Measurements from ENCODE around the gene ZW10.

DNA sequence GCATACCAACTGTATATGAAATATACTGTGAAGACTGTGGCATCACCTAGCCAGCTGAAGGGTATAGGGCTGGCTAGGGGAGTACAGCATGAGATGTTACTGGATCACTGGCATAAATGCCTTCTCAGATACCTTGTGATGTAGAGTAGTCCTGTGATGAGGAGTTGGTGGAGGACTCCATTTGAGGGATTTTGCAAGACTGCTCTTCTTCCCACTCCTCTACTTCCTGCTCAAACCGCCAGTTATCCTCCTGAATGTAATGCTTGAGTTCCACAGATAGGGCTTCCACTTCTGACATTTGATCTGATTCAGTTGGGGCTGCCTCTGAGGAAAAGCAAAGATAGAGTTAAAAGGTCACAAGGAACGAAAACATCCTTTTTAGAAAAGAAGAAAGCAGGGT is 35.4 kb upstream of the ZW10 start:
- TF ChIP-seq, protein P1, sequence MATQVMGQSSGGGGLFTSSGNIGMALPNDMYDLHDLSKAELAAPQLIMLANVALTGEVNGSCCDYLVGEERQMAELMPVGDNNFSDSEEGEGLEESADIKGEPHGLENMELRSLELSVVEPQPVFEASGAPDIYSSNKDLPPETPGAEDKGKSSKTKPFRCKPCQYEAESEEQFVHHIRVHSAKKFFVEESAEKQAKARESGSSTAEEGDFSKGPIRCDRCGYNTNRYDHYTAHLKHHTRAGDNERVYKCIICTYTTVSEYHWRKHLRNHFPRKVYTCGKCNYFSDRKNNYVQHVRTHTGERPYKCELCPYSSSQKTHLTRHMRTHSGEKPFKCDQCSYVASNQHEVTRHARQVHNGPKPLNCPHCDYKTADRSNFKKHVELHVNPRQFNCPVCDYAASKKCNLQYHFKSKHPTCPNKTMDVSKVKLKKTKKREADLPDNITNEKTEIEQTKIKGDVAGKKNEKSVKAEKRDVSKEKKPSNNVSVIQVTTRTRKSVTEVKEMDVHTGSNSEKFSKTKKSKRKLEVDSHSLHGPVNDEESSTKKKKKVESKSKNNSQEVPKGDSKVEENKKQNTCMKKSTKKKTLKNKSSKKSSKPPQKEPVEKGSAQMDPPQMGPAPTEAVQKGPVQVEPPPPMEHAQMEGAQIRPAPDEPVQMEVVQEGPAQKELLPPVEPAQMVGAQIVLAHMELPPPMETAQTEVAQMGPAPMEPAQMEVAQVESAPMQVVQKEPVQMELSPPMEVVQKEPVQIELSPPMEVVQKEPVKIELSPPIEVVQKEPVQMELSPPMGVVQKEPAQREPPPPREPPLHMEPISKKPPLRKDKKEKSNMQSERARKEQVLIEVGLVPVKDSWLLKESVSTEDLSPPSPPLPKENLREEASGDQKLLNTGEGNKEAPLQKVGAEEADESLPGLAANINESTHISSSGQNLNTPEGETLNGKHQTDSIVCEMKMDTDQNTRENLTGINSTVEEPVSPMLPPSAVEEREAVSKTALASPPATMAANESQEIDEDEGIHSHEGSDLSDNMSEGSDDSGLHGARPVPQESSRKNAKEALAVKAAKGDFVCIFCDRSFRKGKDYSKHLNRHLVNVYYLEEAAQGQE (IDR thresholded peaks at IDR 0.05; ENCODE audit: insufficient replicate concordance, low read depth), result no peak
- no peak for TF ChIP-seq POLR2AphosphoS5 (IDR thresholded peaks at IDR 0.05; ENCODE audit: low read depth)
- no peak for TF ChIP-seq CTCF (IDR thresholded peaks at IDR 0.05; ENCODE audit: insufficient read depth, low read length)
